WTC11 (cell line): ENCODE data around the gene TNP2. TPM values are rescaled to one million over a fixed set of nuclear protein-coding genes. Genes with fewer than 3 reads are reported as not detected.

Experiments used
- ATAC-seq: fragments of 200-7000 bp; cut with Tn5 transposase; 2 replicates; pipeline ENCODE4 v1.10.0; 2021; ENCODE audit warnings: mild to moderate bottlenecking, moderate library complexity
- CTCF ChIA-PET: fragments of 300-600 bp; sonication (Branson Sonifier 250); formaldehyde crosslinking; loops from one replicate; lab custom pipeline; 2021; ENCODE audit warnings: antibody characterized with exemption; lab: Charles Lee
- POLR2A ChIA-PET: fragments of 350-600 bp; sonication (Branson Sonifier 250); formaldehyde crosslinking; loops from one replicate; lab custom pipeline; 2021; ENCODE audit warnings: antibody characterized with exemption; lab: Charles Lee
- DNase-seq: peaks from one replicate; pipeline ENCODE4 v3.0.0; 2021; ENCODE audit warnings: low spot score
- H3K27ac Mint-ChIP-seq: 2 replicates; pipeline ENCODE4 v1.8.0; 2021; ENCODE audit warnings: mixed read lengths
- H3K27me3 Mint-ChIP-seq: 2 replicates; pipeline ENCODE4 v1.8.0; 2021; ENCODE audit warnings: low read depth, mild to moderate bottlenecking, moderate library complexity, mixed read lengths
- H3K36me3 Mint-ChIP-seq: 2 replicates; pipeline ENCODE4 v1.8.0; 2021; ENCODE audit warnings: mixed read lengths
- H3K4me1 Mint-ChIP-seq: 2 replicates; pipeline ENCODE4 v1.8.0; 2022; ENCODE audit warnings: mixed read lengths
- H3K4me3 Mint-ChIP-seq: 2 replicates; pipeline ENCODE4 v1.8.0; 2021; ENCODE audit warnings: mild to moderate bottlenecking, moderate library complexity, mixed read lengths
- H3K9me3 Mint-ChIP-seq: 2 replicates; pipeline ENCODE4 v1.8.0; 2021; ENCODE audit warnings: mixed read lengths
- CREM ChIP-seq: sonication (generic); formaldehyde crosslinking; IDR thresholded peaks from 2 replicates; pipeline ENCODE4 v1.8.1; 2022; ENCODE audit warnings: mild to moderate bottlenecking, missing genetic modification reagents, moderate library complexity
- E2F1 ChIP-seq: sonication (generic); formaldehyde crosslinking; IDR thresholded peaks from 2 replicates; pipeline ENCODE4 v1.8.0; 2022; ENCODE audit warnings: mild to moderate bottlenecking, missing genetic modification reagents
- E2F4 ChIP-seq: sonication (generic); formaldehyde crosslinking; IDR thresholded peaks from 2 replicates; pipeline ENCODE4 v1.8.1; 2022; ENCODE audit warnings: low read depth, mild to moderate bottlenecking, moderate library complexity, missing genetic modification reagents, borderline replicate concordance
- ESRRA ChIP-seq: sonication (generic); formaldehyde crosslinking; IDR thresholded peaks from 2 replicates; pipeline ENCODE4 v1.8.1; 2022; ENCODE audit warnings: mild to moderate bottlenecking, missing genetic modification reagents, borderline replicate concordance
- ETV6 ChIP-seq: sonication (generic); formaldehyde crosslinking; IDR thresholded peaks from 2 replicates; pipeline ENCODE4 v1.8.1; 2022; ENCODE audit warnings: mild to moderate bottlenecking, missing genetic modification reagents
- FOXP4 ChIP-seq: sonication (generic); formaldehyde crosslinking; IDR thresholded peaks from 2 replicates; pipeline ENCODE4 v1.8.0; 2022; ENCODE audit warnings: mild to moderate bottlenecking, missing genetic modification reagents
- GABPB1 ChIP-seq: sonication (generic); formaldehyde crosslinking; IDR thresholded peaks from 2 replicates; pipeline ENCODE4 v1.8.1; 2023; ENCODE audit warnings: mild to moderate bottlenecking, missing genetic modification reagents
- HMGXB4 ChIP-seq: sonication (generic); formaldehyde crosslinking; IDR thresholded peaks from 2 replicates; pipeline ENCODE4 v1.8.1; 2023; ENCODE audit warnings: mild to moderate bottlenecking, moderate library complexity, missing genetic modification reagents
- JUN ChIP-seq: sonication (generic); formaldehyde crosslinking; IDR thresholded peaks from 2 replicates; pipeline ENCODE4 v1.8.0; 2023; ENCODE audit warnings: mild to moderate bottlenecking, missing genetic modification reagents
- KAT7 ChIP-seq: sonication (generic); formaldehyde crosslinking; IDR thresholded peaks from 2 replicates; pipeline ENCODE4 v1.8.1; 2023; ENCODE audit warnings: missing genetic modification reagents, mild to moderate bottlenecking, borderline replicate concordance
- MXD4 ChIP-seq: fragments of 250-450 bp; sonication (Bioruptor Pico); IDR thresholded peaks from 2 replicates; pipeline ENCODE4 v1.8.0; 2021; ENCODE audit warnings: mild to moderate bottlenecking, moderate library complexity, borderline replicate concordance
- NFE2L1 ChIP-seq: sonication (generic); formaldehyde crosslinking; IDR thresholded peaks from 2 replicates; pipeline ENCODE4 v1.8.1; 2023; ENCODE audit warnings: missing genetic modification reagents
- NR1H2 ChIP-seq: sonication (generic); formaldehyde crosslinking; IDR thresholded peaks from 2 replicates; pipeline ENCODE4 v1.9.0; 2021; ENCODE audit warnings: mild to moderate bottlenecking, moderate library complexity, missing genetic modification reagents
- NR3C1 ChIP-seq: sonication (generic); formaldehyde crosslinking; conservative IDR thresholded peaks from 2 replicates; pipeline ENCODE4 v1.8.1; 2023; ENCODE audit warnings: low read depth, mild to moderate bottlenecking, missing genetic modification reagents
- OVOL2 ChIP-seq: fragments of 250-450 bp; sonication (Bioruptor Pico); IDR thresholded peaks from 2 replicates; pipeline ENCODE4 v1.9.0; 2021; ENCODE audit warnings: mild to moderate bottlenecking, borderline replicate concordance
- RORB ChIP-seq: fragments of 250-450 bp; sonication (Bioruptor Pico); IDR thresholded peaks from 2 replicates; pipeline ENCODE4 v1.9.0; 2021; ENCODE audit warnings: mild to moderate bottlenecking
- SP1 ChIP-seq: sonication (generic); formaldehyde crosslinking; conservative IDR thresholded peaks from 2 replicates; pipeline ENCODE4 v1.8.1; 2022; ENCODE audit warnings: missing genetic modification reagents
- STAT6 ChIP-seq: sonication (generic); formaldehyde crosslinking; conservative IDR thresholded peaks from 2 replicates; pipeline ENCODE4 v1.8.1; 2023; ENCODE audit warnings: mild to moderate bottlenecking, low read depth, missing genetic modification reagents, moderate library complexity
- USF2 ChIP-seq: sonication (generic); formaldehyde crosslinking; IDR thresholded peaks from 2 replicates; pipeline ENCODE4 v1.8.1; 2023; ENCODE audit warnings: mild to moderate bottlenecking, missing genetic modification reagents, moderate library complexity
- ZNF281 ChIP-seq: sonication (generic); formaldehyde crosslinking; IDR thresholded peaks from 2 replicates; pipeline ENCODE4 v1.8.0; 2023; ENCODE audit warnings: mild to moderate bottlenecking, missing genetic modification reagents
- total RNA-seq: library from RNA; stranded (reverse); gene quantifications from 3 replicates; pipeline ENCODE4 v1.2.3, GENCODE V29; 2021

TNP2 gene
- total RNA-seq, 1 experiment from 2014 or later = not detected

GRCh38 chr16:11255737-11256660 is 13.1 kb downstream of the TNP2 start, which contains the start of gene SOCS1:
Gene SOCS1 (minus strand): TSS chr16:11256204. CDS start chr16:11255478, 726 bp downstream.
- Mint-ChIP-seq H3K4me3 (peak within 1 kb of the TSS; percentile 87), H3K27ac (peak within 1 kb of the TSS; percentile 95), H3K27me3 (no peaks in the 10 kb centered on the region; the same call in 1 of the 2 replicates), H3K36me3 (peaks cover 19% of the 10 kb centered on the region), H3K9me3 (no peaks in the 10 kb centered on the region), H3K4me1 (peaks cover 44% of the 10 kb centered on the region)
- CTCF ChIA-PET = interaction anchor here (0.6 to 5.1 kb wide), 64 partner anchors 8 to 409 kb away, joined by 3 to 104 read pairs (median 5); partner anchors contain the start of genes DEXI, LITAF, PRM2 and PRM3
- peak; percentile 62 for ATAC-seq
- POLR2A ChIA-PET = interaction anchor here (0.6 to 3.0 kb wide), 38 partner anchors 8 to 1114 kb away, joined by 3 to 27 read pairs (median 4); partner anchors contain the start of gene TNP2
- DNase-seq = peak; percentile 90
- TF ChIP-seq USF2 (CRISPR knock-in tag) (peak; percentile 9; the same call in 1 of the 2 replicates), E2F4 (CRISPR knock-in tag) (no peak), SP1 (peak; percentile 61), ESRRA (no peak), ZNF281 (no peak), RORB (CRISPR knock-in tag) (0 out of 2 replicates have a peak, but pooled peaks have one; percentile 85), GABPB1 (CRISPR knock-in tag) (peak; percentile 55), NR3C1 (CRISPR knock-in tag) (no peak), STAT6 (CRISPR knock-in tag) (no peak), JUN (CRISPR knock-in tag) (no peak), NFE2L1 (0 out of 2 replicates have a peak, but pooled peaks have one; percentile 40), NR1H2 (CRISPR knock-in tag) (0 out of 2 replicates have a peak, but pooled peaks have one; percentile 23), ETV6 (no peak; the same call in 1 of the 2 replicates), CREM (peak; percentile 37; the same call in 1 of the 2 replicates), HMGXB4 (peak; percentile 85), MXD4 (no peak), OVOL2 (CRISPR knock-in tag) (no peak; the same call in 1 of the 2 replicates), KAT7 (CRISPR knock-in tag) (no peak), E2F1 (CRISPR knock-in tag) (no peak), FOXP4 (CRISPR knock-in tag) (peak; percentile 41; the same call in 1 of the 2 replicates)
